ENCODE measurements around the gene SLC35E1.
"Not testable (repeated sequence)": the region's sequence is repeated elsewhere in the genome, so short reads cannot be mapped to it uniquely, and the experiment has no call there.

Gene SLC35E1

DNA sequence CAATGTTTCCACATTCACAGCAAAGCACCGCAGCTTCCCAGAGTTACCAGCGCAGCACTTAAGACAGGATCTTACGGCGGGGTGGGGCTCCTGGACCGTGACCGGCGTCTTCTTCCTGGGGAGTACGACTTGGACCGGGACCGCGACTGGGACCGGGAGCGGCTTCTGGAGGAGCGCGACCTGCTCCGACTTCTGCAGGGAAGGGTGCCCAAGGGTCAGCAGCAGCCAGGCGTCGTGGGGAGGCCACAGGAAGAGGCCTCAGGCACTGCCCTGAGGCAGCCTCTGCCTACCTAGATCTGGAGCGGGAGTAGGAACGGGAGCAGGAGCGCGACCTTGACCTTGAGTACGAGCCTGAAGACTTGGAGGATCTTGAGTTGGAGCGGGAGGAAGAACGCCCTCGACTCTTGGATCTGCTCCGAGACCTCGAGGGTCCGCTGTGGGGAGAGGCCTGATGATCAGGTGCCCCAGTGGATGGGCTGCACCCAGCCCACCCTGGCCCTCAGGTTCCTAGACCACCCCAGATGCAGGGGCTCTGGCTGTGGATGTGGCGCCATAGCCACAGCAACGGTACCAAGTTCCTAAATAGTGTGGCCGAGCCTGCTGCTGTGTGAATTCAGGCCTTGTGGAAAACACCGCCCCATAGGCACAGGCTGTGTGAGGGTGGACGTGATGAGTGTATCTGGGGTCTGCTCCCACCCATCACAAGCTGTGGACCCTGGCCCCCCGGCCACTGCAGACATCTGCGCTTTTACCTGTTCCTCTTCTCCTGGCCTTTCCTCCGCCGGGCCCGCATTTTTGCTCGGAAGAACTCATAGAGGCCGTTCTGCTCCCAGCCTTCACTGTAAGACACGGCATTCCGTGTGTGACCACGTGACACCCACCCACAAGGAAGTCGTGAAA is 51.9 kb downstream of the SLC35E1 start:
- no peak for DNase-seq

GRCh38 chr19:16519230-16519687 is 53.0 kb downstream of the SLC35E1 start:
- no peak for DNase-seq

DNA sequence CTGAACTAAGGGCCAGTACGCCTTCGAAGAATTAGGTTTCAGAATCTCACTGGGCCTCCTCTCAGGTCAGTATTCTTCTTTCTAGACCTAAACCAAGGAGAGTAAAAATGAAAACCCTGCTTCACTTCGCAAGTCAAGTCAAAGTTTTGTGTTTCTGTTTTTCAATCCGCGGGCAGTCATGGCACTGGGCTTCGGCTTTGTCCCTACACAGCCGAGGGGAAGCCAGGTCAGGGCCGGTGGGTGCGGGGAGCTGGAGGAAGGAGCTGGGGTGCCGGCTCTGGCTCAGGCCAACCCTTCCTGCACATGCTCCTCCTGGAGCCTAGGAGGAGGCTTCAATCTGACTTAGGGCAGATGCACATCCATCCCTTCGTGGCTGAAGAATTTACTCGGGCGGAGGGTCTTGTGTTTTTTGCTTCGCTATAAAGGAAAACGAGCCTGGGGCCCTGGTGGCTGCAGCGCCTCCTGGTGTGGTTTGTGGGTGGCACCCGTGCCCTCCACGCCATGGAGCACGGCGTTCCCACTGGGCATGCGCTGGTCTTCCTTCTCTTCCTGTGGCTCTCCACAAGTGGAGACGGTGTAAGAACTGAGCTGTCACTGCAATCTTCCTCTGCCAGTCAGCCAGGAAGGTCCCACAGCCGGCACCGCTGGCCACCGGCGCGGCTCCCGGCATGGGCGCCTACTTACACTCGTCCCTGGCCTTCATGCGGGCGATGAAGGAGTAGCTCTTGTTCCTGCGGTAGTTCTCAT is 53.6 kb downstream of the SLC35E1 start:
- no peak for DNase-seq

DNA sequence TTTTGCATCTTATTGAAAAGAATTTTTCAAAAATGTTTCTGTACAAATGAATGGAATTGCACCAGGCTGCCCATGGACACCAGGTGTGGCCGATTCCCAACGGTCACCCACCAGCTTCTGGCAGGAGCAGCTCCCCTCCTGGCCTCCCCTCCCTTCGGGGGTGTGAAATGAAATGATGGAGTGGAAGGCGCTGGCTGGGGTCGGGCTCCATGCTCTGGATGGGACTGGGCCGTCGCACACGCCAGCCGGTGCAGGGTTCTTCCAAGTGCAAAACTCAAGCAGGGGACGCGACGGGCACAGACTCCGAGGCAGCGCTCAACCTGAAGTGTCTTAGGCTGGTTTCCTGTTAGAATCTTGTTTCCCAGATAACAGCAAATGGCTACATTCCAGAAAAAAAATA is 54.2 kb downstream of the SLC35E1 start:
- no peak for DNase-seq

GRCh38 chr19:16516923-16517610 is 55.1 kb downstream of the SLC35E1 start:
- DNase-seq, result no peak

- no peak for DNase-seq
Measured at GRCh38 chr19:16516381-16516780, 55.8 kb downstream of the SLC35E1 start.

- no peak for DNase-seq
Measured at GRCh38 chr19:16514383-16515019, 57.7 kb downstream of the SLC35E1 start.

- not testable (repeated sequence) for DNase-seq
Measured at GRCh38 chr19:16512611-16513010, 59.6 kb downstream of the SLC35E1 start.

DNA sequence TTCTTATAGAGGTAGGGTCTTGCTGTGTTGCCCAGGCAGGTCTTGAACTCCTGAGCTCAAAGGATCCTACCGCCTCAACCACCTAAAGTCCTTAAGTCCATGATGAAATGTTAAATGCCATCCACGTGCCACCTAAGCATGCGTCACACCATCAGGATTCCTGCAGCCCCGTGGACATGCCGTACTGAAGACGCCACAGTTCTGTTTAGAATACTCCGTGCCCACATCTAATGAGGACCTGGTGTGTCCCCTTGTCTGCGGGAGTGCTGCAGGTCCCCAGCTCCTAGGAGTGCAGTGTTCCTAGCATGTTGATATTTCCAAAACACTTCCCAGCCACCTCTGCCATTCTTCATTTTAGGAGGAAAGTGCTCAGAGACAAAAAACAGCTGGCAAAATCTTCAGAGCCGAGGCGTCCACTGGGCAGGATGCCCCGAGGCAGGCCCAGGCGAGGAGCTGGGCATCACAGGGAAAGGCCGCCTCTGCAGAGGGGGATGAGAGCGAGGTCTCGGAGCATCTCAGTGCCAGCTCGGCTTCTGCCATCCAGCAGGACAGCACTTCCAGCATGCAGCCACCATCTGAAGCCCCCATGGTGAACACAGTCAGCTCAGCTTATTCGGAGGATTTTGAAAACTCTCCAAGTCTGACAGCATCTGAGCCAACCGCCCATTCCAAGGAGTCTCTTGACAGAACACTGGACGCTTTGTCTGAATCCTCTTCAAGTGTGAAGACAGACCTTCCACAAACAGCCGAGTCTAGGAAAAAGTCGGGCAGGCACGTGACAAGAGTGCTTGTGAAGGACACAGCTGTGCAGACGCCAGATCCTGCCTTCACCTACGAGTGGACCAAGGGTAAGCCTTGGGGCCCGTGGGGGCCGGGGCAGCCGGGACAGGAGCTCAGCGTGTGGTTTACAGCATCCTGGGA is 62.8 kb downstream of the SLC35E1 start:
- DNase-seq, result no peak

DNA sequence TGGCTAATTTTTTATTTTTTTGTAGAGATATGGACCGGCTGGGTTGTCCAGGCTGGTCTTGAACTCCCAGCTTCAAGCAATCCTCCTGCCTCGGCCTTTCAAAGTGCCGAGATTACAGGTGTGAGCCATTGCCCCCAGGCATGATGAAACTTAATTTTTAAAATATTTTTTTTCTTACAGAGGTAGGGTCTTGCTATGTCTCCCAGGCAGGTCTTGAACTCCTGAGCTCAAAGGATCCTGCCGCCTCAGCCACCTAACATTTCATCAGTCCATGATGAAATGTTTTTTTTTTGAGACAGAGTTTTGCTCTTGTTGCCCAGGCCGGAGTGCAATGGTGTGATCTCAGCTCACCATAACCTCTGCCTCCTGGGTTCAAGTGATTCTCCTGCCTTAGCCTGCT is 63.7 kb downstream of the SLC35E1 start:
- DNase-seq, result no peak

- DNase-seq, result no peak
Measured at GRCh38 chr19:16506961-16507360, 65.3 kb downstream of the SLC35E1 start.

GRCh38 chr19:16506161-16506560 is 66.1 kb downstream of the SLC35E1 start:
- DNase-seq, result not testable (repeated sequence)

DNA sequence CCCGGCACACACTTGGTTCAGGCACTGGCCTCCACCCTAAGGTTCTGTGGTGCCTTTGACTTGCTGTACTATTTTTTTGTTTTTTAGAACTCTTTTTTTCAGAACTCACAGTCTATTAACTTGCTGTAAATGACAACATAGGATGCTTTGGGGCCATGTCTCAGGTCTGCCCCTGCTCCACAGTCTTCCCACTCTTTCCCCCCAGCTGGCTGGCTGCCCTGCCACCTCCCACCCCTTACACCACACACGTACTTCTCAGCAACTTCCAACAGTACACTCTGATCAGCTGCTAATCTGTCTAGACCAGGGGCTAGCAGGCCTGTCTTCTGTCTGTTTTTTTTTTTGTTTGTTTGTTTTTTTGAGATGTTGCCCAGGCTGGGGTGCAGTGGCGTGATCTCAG is 67.9 kb downstream of the SLC35E1 start:
- DNase-seq, result no peak
